Naive thymus-derived CD4-positive, alpha-beta T cell (primary cell): Measurements from ENCODE around the gene APOBEC3B. TPM values are rescaled to one million over a fixed set of nuclear protein-coding genes. Genes with fewer than 3 reads are reported as not detected.
A peak's percentile ranks its signal among the peaks of the same experiment; 100 is the strongest.
"Not testable (repeated sequence)": the region's sequence is repeated elsewhere in the genome, so short reads cannot be mapped to it uniquely, and the experiment has no call there.

Experiments
- ATAC-seq: fragments of 150-1000 bp; cut with Tn5 transposase; 2 replicates; pipeline ENCODE4 v1.10.0; 2021; ENCODE audit warnings: mild to moderate bottlenecking, moderate library complexity
- CTCF ChIA-PET: fragments of 350-600 bp; sonication (Branson Sonifier 250); formaldehyde crosslinking; loops from one replicate; lab custom pipeline; 2021; ENCODE audit warnings: antibody characterized with exemption; lab: Charles Lee
- POLR2A ChIA-PET: fragments of 350-600 bp; sonication (Branson Sonifier 250); formaldehyde crosslinking; loops from one replicate; lab custom pipeline; 2021; ENCODE audit warnings: antibody characterized with exemption, inconsistent platforms; lab: Charles Lee
- DNase-seq, 9 donors: peaks; one replicate each; pipeline versions ENCODE4 v3.0.0 to v3.0.0-alpha.2; 2020 to 2022; ENCODE audit warnings: mixed read lengths in 1 of 9
- H3K27ac ChIP-seq: one replicate; pipeline ENCODE4 v1.7.0; 2013; ENCODE audit warnings: mild to moderate bottlenecking, low read depth, low read length, moderate library complexity
- H3K27me3 ChIP-seq, 2 donors: one replicate each; pipeline ENCODE4 v1.7.0; 2013; ENCODE audit warnings: low read length in 2 of 2, mild to moderate bottlenecking in 2 of 2, moderate library complexity in 2 of 2; ENCODE audit not compliant: control insufficient read depth in 2 of 2, insufficient read depth in 2 of 2
- H3K36me3 ChIP-seq, 3 experiments: 1 replicate in 2 of 3; 2 replicates in 1 of 3; pipeline ENCODE4 v1.7.0; 2013; ENCODE audit warnings: low read length in 3 of 3, mild to moderate bottlenecking in 3 of 3, moderate library complexity in 1 of 3; ENCODE audit not compliant: insufficient read depth in 3 of 3, control insufficient read depth in 2 of 3
- H3K4me1 ChIP-seq, 2 donors: one replicate each; pipeline ENCODE4 v1.7.0; 2013; ENCODE audit warnings: low read length in 2 of 2, mild to moderate bottlenecking in 2 of 2, moderate library complexity in 1 of 2; ENCODE audit not compliant: control insufficient read depth in 2 of 2, insufficient read depth in 2 of 2
- H3K4me3 ChIP-seq: 2 replicates; pipeline ENCODE4 v1.7.0; 2013; ENCODE audit warnings: mild to moderate bottlenecking, low read length
- H3K9me3 ChIP-seq, 3 experiments: 1 replicate in 2 of 3; 2 replicates in 1 of 3; pipeline ENCODE4 v1.7.0; 2013; ENCODE audit warnings: low read length in 3 of 3; ENCODE audit not compliant: control insufficient read depth in 2 of 3
- H3K27ac Mint-ChIP-seq, 9 donors: one replicate each; pipeline ENCODE4 v1.8.0; 2020 to 2022; ENCODE audit warnings: mixed read lengths in 9 of 9, mild to moderate bottlenecking in 8 of 9, moderate library complexity in 5 of 9, inconsistent platforms in 2 of 9
- H3K27me3 Mint-ChIP-seq, 5 donors: one replicate each; pipeline ENCODE4 v1.8.0; 2021 to 2022; ENCODE audit warnings: mixed read lengths in 5 of 5, mild to moderate bottlenecking in 1 of 5
- H3K36me3 Mint-ChIP-seq, 5 donors: one replicate each; pipeline ENCODE4 v1.8.0; 2020 to 2022; ENCODE audit warnings: mixed read lengths in 5 of 5, mild to moderate bottlenecking in 3 of 5, inconsistent platforms in 1 of 5
- H3K4me1 Mint-ChIP-seq, 7 donors: one replicate each; pipeline ENCODE4 v1.8.0; 2020 to 2022; ENCODE audit warnings: mixed read lengths in 7 of 7, mild to moderate bottlenecking in 3 of 7, inconsistent platforms in 1 of 7
- H3K4me3 Mint-ChIP-seq, 10 donors: one replicate each; pipeline ENCODE4 v1.8.0; 2020 to 2022; ENCODE audit warnings: mild to moderate bottlenecking in 10 of 10, mixed read lengths in 10 of 10, moderate library complexity in 6 of 10, inconsistent platforms in 2 of 10
- H3K9me3 Mint-ChIP-seq, 11 donors: one replicate each; pipeline ENCODE4 v1.8.0; 2020 to 2022; ENCODE audit warnings: mixed read lengths in 11 of 11, mild to moderate bottlenecking in 4 of 11, inconsistent platforms in 1 of 11, moderate library complexity in 1 of 11
- intact Hi-C, 2 donors: fragments of 100-400 bp; cut with micrococcal nuclease; formaldehyde crosslinking; loops; one replicate each; pipeline ENCODE4 v1.15.1; 2023
- polyA plus RNA-seq, 2 donors: library from polyadenylated mRNA; unstranded; fragments of 300-500 nt; fragmentation: Illumina TruSeq; gene quantifications; one replicate each; pipeline ENCODE4 v1.2.3, GENCODE V29; 2021
- total RNA-seq, 6 experiments: library from RNA in 5 of 6; stranded (reverse) in 5 of 6; gene quantifications; 1 replicate in 5 of 6; 2 replicates in 1 of 6; pipeline ENCODE4 v1.2.3 and lab custom pipeline; 2021 to 2026

Gene APOBEC3B
- total and polyA plus RNA-seq, 7 experiments from 2014 or later = 0.30 to 16.0 (median 7.1) TPM; not detected in 3

- Histone ChIP-seq H3K4me3 (no peak overlapping the region), H3K27ac (peak overlapping the region; percentile 77), H3K27me3 (no peaks in the 10 kb centered on the region), H3K36me3 (peaks cover 0 to 6% (median 0%) of the 10 kb centered on the region in 3 experiments), H3K4me1 (peaks cover 8 to 18% of the 10 kb centered on the region in 2 donors), H3K9me3 (no peaks in the 10 kb centered on the region)
- intact Hi-C loops = loop anchor here (1.0 to 5.0 kb wide), 5 partner anchors 19 to 58 kb away; partner anchors contain the start of genes APOBEC3D (in 1 of the 2), APOBEC3G (in 1 of the 2) and APOBEC3H (in 1 of the 2)
- POLR2A ChIA-PET = interaction anchor here (0.8 to 1.5 kb wide), 3 partner anchors 9 to 25 kb away, joined by 3 to 6 read pairs (median 3); partner anchors contain the start of gene APOBEC3C
- Mint-ChIP-seq H3K4me1 (peaks cover 24 to 48% (median 39%) of the 10 kb centered on the region in 7 donors), H3K27ac (peak overlapping the region; percentile 62 to 93 (median 82)), H3K36me3 (peaks cover 0 to 7% (median 3%) of the 10 kb centered on the region in 5 donors), H3K4me3 (peak overlapping the region; percentile 63 to 88 (median 79)), H3K27me3 (no peaks in the 10 kb centered on the region), H3K9me3 (no peaks in the 10 kb centered on the region)
- DNase-seq (no peak), ATAC-seq (no peak)
- CTCF ChIA-PET = no interaction called here
These were observed 57.4 kb downstream of the APOBEC3B start for GRCh38 chr22:39039306-39040126.

DNA sequence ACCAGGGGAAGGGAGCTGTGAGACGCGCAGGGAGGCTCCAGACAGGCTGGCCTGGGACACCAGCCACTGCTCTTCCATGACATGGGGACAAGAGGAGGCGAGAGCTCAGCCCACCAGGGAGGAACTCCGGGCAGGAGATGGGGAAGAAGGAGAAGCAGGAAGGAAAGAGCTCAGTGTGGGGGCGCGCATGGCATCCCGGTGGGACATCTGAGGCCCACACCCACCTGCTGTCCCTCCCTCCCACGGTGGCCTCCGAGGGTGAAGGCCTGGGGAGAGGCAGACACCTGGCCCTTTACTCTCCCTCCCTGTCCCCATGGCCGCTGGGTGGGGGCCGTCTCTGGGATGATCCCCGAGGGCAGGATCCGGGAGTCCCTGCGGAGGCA is 58.0 kb downstream of the APOBEC3B start:
- H3K4me3 ChIP-seq, H3K36me3 ChIP-seq, H3K27me3 Mint-ChIP-seq, H3K9me3 ChIP-seq, H3K27me3 ChIP-seq, ATAC-seq, CTCF ChIA-PET, H3K9me3 Mint-ChIP-seq: not testable (repeated sequence)
- H3K27ac ChIP-seq = peak overlapping the region; percentile 77
- peak in 1 of 9 donors; percentile 8 for DNase-seq
- Mint-ChIP-seq H3K4me1 (peaks cover 24 to 48% (median 40%) of the 10 kb centered on the region in 7 donors), H3K27ac (peak overlapping the region; percentile 62 to 93 (median 82)), H3K36me3 (peaks cover 0 to 11% (median 4%) of the 10 kb centered on the region in 5 donors), H3K4me3 (peak overlapping the region; percentile 63 to 88 (median 79))
- H3K4me1 ChIP-seq = peaks cover 8 to 18% of the 10 kb centered on the region in 2 donors
- intact Hi-C loops = loop anchor here (1.0 to 5.0 kb wide), 5 partner anchors 19 to 57 kb away; partner anchors contain the start of genes APOBEC3D (in 1 of the 2), APOBEC3G (in 1 of the 2) and APOBEC3H (in 1 of the 2)
- POLR2A ChIA-PET = interaction anchor here (0.8 to 1.5 kb wide), 3 partner anchors 8 to 26 kb away, joined by 3 to 6 read pairs (median 3); partner anchors contain the start of gene APOBEC3C

DNA sequence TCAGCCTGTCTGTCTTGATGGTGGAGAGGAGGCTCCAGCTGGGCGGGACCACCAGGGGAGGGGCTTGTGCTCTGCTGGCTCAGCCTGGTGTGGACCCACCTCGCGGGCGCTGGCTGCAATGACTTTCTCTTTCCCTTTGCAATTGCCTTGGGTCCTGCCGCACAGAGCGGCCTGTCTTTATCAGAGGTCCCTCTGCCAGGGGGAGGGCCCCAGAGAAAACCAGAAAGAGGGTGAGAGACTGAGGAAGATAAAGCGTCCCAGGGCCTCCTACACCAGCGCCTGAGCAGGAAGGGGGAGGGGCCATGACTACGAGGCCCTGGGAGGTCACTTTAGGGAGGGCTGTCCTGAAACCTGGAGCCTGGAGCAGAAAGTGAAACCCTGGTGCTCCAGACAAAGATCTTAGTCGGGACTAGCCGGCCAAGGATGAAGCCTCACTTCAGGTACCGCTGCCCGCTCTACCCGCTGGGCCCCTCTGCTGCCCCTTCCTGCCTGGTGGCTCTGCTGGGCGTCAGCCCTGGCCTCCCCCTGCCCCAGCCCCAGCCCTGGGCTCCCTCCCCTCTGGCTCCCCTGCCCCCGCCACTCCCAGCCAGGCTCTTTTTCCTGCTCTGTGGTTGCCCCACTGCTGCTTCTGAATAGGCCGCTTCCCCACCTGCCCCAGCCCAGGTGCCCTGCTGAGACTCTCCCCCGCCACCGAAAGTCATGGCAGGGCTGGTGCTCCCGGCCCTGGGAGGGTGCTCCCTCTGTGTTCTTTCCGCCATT is 58.6 kb downstream of the APOBEC3B start, which contains the start of gene APOBEC3F:
Gene APOBEC3F (plus strand): TSS at position 327 of the 759 bp plus-strand sequence. CDS start 97 bp downstream, at position 424.
- CTCF ChIA-PET, H3K9me3 ChIP-seq, H3K27me3 ChIP-seq, H3K27me3 Mint-ChIP-seq, H3K9me3 Mint-ChIP-seq: not testable (repeated sequence)
- Histone ChIP-seq H3K4me3 (peak within 1 kb of the TSS; percentile 51), H3K27ac (peak within 1 kb of the TSS; percentile 77), H3K4me1 (peaks cover 8 to 18% of the 10 kb centered on the region in 2 donors), H3K36me3 (peaks cover 0 to 12% (median 0%) of the 10 kb centered on the region in 3 experiments)
- intact Hi-C loops = loop anchor here (1.0 to 5.0 kb wide), 5 partner anchors 20 to 57 kb away; partner anchors contain the start of genes APOBEC3D (in 1 of the 2), APOBEC3G (in 1 of the 2) and APOBEC3H (in 1 of the 2)
- H3K4me1 Mint-ChIP-seq = peaks cover 28 to 48% (median 45%) of the 10 kb centered on the region in 7 donors
- ATAC-seq = peak; percentile 96
- POLR2A ChIA-PET = interaction anchor here (0.8 to 1.5 kb wide), 3 partner anchors 8 to 27 kb away, joined by 3 to 6 read pairs (median 3); partner anchors contain the start of gene APOBEC3C
- H3K4me3 Mint-ChIP-seq = peak within 1 kb of the TSS; percentile 80 to 95 (median 88)
- H3K36me3 Mint-ChIP-seq = peaks cover 0 to 15% (median 4%) of the 10 kb centered on the region in 5 donors
- peak within 1 kb of the TSS; percentile 84 to 93 (median 91) for H3K27ac Mint-ChIP-seq
- peak; percentile 47 to 70 (median 51) for DNase-seq

DNA sequence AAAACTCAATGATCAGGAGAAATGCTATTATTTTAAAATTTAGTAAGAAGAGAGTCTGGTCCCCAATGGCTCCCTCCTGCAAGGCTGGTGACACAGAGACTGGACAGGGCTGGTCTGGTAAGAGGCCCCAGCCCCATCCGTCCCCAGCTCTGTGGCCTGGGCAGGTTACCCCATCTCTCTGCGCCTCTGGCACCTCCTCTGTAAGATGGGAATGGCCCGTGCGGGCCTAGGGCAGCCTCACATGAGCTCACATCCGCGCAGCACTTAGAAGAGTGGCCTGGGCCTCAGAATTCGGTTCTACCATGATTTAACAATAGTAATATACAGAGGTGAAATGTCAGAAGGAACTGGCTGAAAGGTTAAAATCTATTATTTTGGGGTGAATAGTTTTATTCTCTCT is 59.8 kb downstream of the APOBEC3B start:
- Histone ChIP-seq H3K4me3 (peak overlapping the region; percentile 27), H3K27ac (peak overlapping the region; percentile 77), H3K27me3 (no peaks in the 10 kb centered on the region), H3K9me3 (no peaks in the 10 kb centered on the region), H3K36me3 (peaks cover 0 to 14% (median 0%) of the 10 kb centered on the region in 3 experiments), H3K4me1 (peaks cover 4 to 18% of the 10 kb centered on the region in 2 donors)
- CTCF ChIA-PET = interaction anchor here (1.1 kb wide), 1 partner anchor 35 kb away, joined by 3 read pairs; no protein-coding TSS in a partner anchor
- peak overlapping the region; percentile 80 to 95 (median 88) for H3K4me3 Mint-ChIP-seq
- DNase-seq (no peak), ATAC-seq (no peak)
- H3K9me3 Mint-ChIP-seq = no peaks in the 10 kb centered on the region
- peaks cover 29 to 49% (median 37%) of the 10 kb centered on the region in 7 donors for H3K4me1 Mint-ChIP-seq
- intact Hi-C loops = loop anchor here (2.0 to 5.0 kb wide), 4 partner anchors 21 to 55 kb away; partner anchors contain the start of genes APOBEC3D (in 1 of the 2), APOBEC3G (in 1 of the 2) and APOBEC3H (in 1 of the 2)
- H3K27ac Mint-ChIP-seq = peak overlapping the region; percentile 54 to 93 (median 89)
- POLR2A ChIA-PET = no interaction called here
- peaks cover 0 to 18% (median 4%) of the 10 kb centered on the region in 5 donors for H3K36me3 Mint-ChIP-seq
- no peaks in the 10 kb centered on the region for H3K27me3 Mint-ChIP-seq

Other genes with a start within 250 kb of the APOBEC3B start
- 100 to 1,000 TPM; 509 to 977 (median 558) TPM for gene SUN2, start 226.3 kb upstream of the APOBEC3B start, total RNA-seq
- 100 to 1,000 TPM; 397 to 696 TPM for gene SUN2, start 226.3 kb upstream of the APOBEC3B start, polyA plus RNA-seq
- 10 to 100 TPM in 2 of 5 experiments, 1 to 10 TPM in 3; 5.0 to 11.1 (median 8.9) TPM for gene DNAL4, start 188.2 kb upstream of the APOBEC3B start, total RNA-seq
- gene DNAL4, start 188.2 kb upstream of the APOBEC3B start, polyA plus RNA-seq = 10 to 100 TPM in 1 of 2 donors, 1 to 10 TPM in 1; 9.8 to 15.0 TPM
- gene NPTXR, start 138.3 kb upstream of the APOBEC3B start, total RNA-seq = 10 to 100 TPM in 2 of 5 experiments, 1 to 10 TPM in 2, under 1 TPM in 1; 0.85 to 12.9 (median 7.8) TPM
- gene NPTXR, start 138.3 kb upstream of the APOBEC3B start, polyA plus RNA-seq = 1 to 10 TPM; 1.1 to 1.4 TPM
- gene CBX6, start 110.1 kb upstream of the APOBEC3B start, total RNA-seq = 10 to 100 TPM; 41.7 to 77.0 (median 73.4) TPM
- gene CBX6, start 110.1 kb upstream of the APOBEC3B start, polyA plus RNA-seq = 1 to 10 TPM; 6.3 to 7.2 TPM
- gene APOBEC3A, start 24.7 kb upstream of the APOBEC3B start, total RNA-seq = 10 to 100 TPM in 2 of 5 experiments, not detected in 3; 15.7 to 79.1 TPM
- under 1 TPM in 1 of 2 donors, not detected in 1; 0.13 TPM for gene APOBEC3A, start 24.7 kb upstream of the APOBEC3B start, polyA plus RNA-seq
- 100 to 1,000 TPM in 1 of 5 experiments, 10 to 100 TPM in 4; 16.4 to 102 (median 20.5) TPM for gene APOBEC3C, start 31.9 kb downstream of the APOBEC3B start, total RNA-seq
- 10 to 100 TPM; 41.2 to 46.2 TPM for gene APOBEC3C, start 31.9 kb downstream of the APOBEC3B start, polyA plus RNA-seq
- gene APOBEC3D, start 38.8 kb downstream of the APOBEC3B start, total RNA-seq = 10 to 100 TPM; 10.9 to 40.8 (median 19.1) TPM
- 1 to 10 TPM; 7.0 to 9.4 TPM for gene APOBEC3D, start 38.8 kb downstream of the APOBEC3B start, polyA plus RNA-seq
- 10 to 100 TPM; 12.5 to 40.4 (median 12.7) TPM for gene APOBEC3F, start 58.5 kb downstream of the APOBEC3B start, total RNA-seq
- 1 to 10 TPM; 4.9 to 9.1 TPM for gene APOBEC3F, start 58.5 kb downstream of the APOBEC3B start, polyA plus RNA-seq
- 10 to 100 TPM; 18.5 to 93.2 (median 21.0) TPM for gene APOBEC3G, start 94.9 kb downstream of the APOBEC3B start, total RNA-seq
- 10 to 100 TPM; 22.9 to 32.7 TPM for gene APOBEC3G, start 94.9 kb downstream of the APOBEC3B start, polyA plus RNA-seq
- gene APOBEC3H, start 114.9 kb downstream of the APOBEC3B start, total RNA-seq = 10 to 100 TPM in 1 of 5 experiments, 1 to 10 TPM in 1, under 1 TPM in 2, not detected in 1; 0.29 to 31.3 (median 1.5) TPM
- not detected for gene APOBEC3H, start 114.9 kb downstream of the APOBEC3B start, polyA plus RNA-seq
- gene CBX7, start 170.3 kb downstream of the APOBEC3B start, total RNA-seq = 100 to 1,000 TPM in 2 of 5 experiments, 10 to 100 TPM in 3; 14.2 to 164 (median 76.9) TPM
- 10 to 100 TPM; 24.1 to 32.7 TPM for gene CBX7, start 170.3 kb downstream of the APOBEC3B start, polyA plus RNA-seq